ENCODE data around the gene PPP1CB. TPM values are rescaled to one million over a fixed set of nuclear protein-coding genes. Genes with fewer than 3 reads are reported as not detected.

Gene PPP1CB
- 179 and 226 TPM in 2 replicates for total RNA-seq

DNA sequence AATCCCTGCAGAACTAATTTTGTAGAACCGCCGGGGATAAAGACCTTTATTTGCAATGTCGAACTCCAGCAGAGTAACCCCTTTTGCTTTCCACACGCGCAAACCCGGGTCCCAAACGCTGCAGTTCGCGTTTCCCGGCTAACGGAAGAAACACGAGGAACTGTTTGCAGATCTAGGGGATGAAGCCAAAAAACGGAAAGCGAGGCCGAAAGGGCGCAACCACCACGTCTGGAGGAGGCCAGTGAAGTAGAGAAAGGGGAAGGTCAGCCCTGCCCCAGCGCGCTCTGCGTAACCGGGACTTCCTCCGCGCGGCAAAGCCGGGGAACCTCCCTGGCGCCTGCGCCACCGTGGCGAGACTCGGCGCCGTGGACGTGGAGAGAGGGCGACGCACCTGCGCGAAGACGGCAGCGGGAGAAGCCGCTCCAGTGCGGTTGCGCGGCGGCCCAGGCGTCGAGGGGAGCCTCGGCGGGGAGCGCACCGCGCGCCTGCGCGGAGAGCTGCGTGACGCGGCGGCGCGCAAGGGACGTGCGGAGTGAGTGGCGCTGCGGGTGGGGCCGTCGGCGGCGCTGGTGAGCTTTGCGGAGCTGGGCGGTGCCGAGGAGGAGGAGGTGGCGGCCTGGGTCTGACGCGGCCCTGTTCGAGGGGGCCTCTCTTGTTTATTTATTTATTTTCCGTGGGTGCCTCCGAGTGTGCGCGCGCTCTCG is at the start of gene PPP1CB:
Gene PPP1CB, plus strand, starts transcription at position 579 of the 704 bp plus-strand sequence. CDS start 295 bp downstream, outside the sequence.

DNA sequence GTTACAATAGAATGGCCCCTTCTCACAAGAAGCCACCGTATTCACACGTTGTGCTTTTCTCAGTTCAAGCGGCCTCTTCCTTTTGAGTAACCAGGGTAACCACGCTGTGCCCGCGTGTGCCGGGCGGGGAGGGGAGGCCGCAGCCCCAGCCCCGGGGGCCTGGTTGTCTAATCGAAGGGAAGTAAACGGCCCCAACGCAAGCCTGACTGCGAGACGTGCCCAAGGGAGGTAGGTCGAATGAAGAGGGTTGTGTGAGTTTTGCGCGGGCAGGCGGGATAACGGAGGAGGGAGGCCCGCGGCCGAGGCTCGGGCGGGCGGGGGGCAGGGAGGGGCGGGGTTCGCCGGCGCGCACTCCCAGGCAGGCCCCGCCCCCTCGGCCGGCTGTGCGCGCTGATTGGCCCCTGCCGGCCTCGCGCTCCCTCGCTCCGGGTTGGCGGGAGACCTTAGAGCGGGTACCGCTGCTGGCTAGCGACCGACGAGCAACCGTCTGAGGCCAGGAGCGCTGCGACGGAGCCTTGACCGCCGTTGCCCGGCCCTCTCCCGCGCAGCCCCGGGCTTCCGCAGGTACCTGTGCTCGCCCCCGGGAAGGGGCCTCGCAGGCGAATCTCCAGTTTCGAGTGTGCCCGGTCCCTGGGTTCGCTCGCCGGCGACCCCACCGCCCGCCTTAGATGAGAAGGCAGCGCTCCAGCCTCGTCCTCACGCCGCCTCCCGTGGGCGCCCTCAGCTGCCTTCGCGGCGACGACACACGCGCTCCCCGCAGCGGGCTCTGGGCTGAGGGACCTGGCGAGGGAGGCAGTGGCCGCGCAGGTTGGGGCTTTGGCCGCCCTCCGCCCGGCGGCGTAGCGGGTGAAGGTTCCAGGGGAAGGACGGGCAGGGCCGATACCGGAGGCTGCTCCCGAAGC is 59.0 kb downstream of the PPP1CB start, which contains the start of gene SPDYA:
Gene SPDYA, plus strand, starts transcription at position 451 of the 902 bp plus-strand sequence. CDS start 5,181 bp downstream, outside the sequence.

Other genes starting within 250 kb of the PPP1CB start
- gene SPDYA, start 59.0 kb downstream of the PPP1CB start, total RNA-seq, result 0.32 and 0.61 TPM in 2 replicates
- gene TRMT61B, start 118.5 kb downstream of the PPP1CB start, total RNA-seq, result 13.3 and 19.8 TPM in 2 replicates
- gene WDR43, start 142.8 kb downstream of the PPP1CB start, total RNA-seq, result 83.6 and 109 TPM in 2 replicates
- not detected in 2 replicates for gene TOGARAM2, start 229.5 kb downstream of the PPP1CB start, total RNA-seq

Data from epithelial cell of umbilical artery (primary cell).